ENCODE data around the gene SLC30A4. TPM values are rescaled to one million over a fixed set of nuclear protein-coding genes. Genes with fewer than 3 reads are reported as not detected.

Gene SLC30A4
- total RNA-seq, 3 donors from 2014 or later (not counting 1 experiment from before 2014, with no cell fraction given): 9.2 to 11.5 (median 9.5) TPM

GRCh38 chr15:45529613-45530012 is 7.1 kb upstream of the SLC30A4 start:
- Histone ChIP-seq H3K4me3 (ENCODE audit: low read length) (no peak overlapping the region), H3K9me3 (ENCODE audit: control insufficient read depth, insufficient read depth, low read length) (no peaks in the 10 kb centered on the region), H3K27ac (ENCODE audit: low read length) (no peak overlapping the region), H3K4me1 (ENCODE audit: control insufficient read depth, insufficient read depth, low read length) (no peaks in the 10 kb centered on the region), H3K27me3 (ENCODE audit: control insufficient read depth, insufficient read depth, low read length) (no peaks in the 10 kb centered on the region), H3K36me3 (ENCODE audit: control insufficient read depth, insufficient read depth, low read length) (no peaks in the 10 kb centered on the region)
- TF ChIP-seq, protein P1, sequence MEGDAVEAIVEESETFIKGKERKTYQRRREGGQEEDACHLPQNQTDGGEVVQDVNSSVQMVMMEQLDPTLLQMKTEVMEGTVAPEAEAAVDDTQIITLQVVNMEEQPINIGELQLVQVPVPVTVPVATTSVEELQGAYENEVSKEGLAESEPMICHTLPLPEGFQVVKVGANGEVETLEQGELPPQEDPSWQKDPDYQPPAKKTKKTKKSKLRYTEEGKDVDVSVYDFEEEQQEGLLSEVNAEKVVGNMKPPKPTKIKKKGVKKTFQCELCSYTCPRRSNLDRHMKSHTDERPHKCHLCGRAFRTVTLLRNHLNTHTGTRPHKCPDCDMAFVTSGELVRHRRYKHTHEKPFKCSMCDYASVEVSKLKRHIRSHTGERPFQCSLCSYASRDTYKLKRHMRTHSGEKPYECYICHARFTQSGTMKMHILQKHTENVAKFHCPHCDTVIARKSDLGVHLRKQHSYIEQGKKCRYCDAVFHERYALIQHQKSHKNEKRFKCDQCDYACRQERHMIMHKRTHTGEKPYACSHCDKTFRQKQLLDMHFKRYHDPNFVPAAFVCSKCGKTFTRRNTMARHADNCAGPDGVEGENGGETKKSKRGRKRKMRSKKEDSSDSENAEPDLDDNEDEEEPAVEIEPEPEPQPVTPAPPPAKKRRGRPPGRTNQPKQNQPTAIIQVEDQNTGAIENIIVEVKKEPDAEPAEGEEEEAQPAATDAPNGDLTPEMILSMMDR (IDR thresholded peaks at IDR 0.05): no peak
- DNase-seq: no peak
- no peaks in the 10 kb centered on the region for H3K4me1 Mint-ChIP-seq
- intact Hi-C loops (cut with micrococcal nuclease): no loop called here
- H3K4me3 Mint-ChIP-seq: no peak overlapping the region
- H3K36me3 Mint-ChIP-seq: no peaks in the 10 kb centered on the region
- ATAC-seq: no peak
- no peak overlapping the region for H3K27ac Mint-ChIP-seq
- WGBS (ENCODE audit: insufficient coverage): 76% methylated on average over 2 of the region's 3 CpGs
- peaks cover 8 to 10% of the 10 kb centered on the region in 2 donors for H3K27me3 Mint-ChIP-seq (ENCODE audit: low read depth in 2 of 2)
- no peaks in the 10 kb centered on the region for H3K9me3 Mint-ChIP-seq

DNA sequence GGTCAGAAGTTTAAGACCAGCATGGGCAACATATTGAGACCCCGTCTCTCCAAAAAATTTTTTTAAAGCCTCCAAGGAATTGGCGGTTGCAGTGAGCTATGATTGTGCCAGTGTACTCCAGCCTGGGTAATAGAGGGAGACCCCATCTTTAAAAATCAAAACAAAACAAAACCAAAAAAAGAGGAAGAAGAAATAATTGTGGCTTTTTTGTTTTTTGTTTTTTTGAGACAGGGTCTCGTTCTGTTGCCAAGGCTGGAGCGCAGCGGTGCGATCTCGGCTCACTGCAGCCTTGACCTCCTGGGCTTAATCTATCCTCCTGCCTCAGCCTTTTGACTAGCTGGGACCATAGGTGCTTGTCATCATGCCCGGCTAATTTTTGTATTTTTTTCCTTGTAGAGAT is 4.5 kb upstream of the SLC30A4 start:
- H3K27me3 ChIP-seq (ENCODE audit: control insufficient read depth, insufficient read depth, low read length): no peaks in the 10 kb centered on the region
- peaks cover 1 to 5% of the 10 kb centered on the region in 2 donors for H3K27me3 Mint-ChIP-seq (ENCODE audit: low read depth in 2 of 2)
- H3K9me3 Mint-ChIP-seq: no peaks in the 10 kb centered on the region
- H3K36me3 ChIP-seq (ENCODE audit: control insufficient read depth, insufficient read depth, low read length): no peaks in the 10 kb centered on the region
- peaks cover 5 to 7% of the 10 kb centered on the region in 2 donors for H3K4me1 Mint-ChIP-seq
- H3K9me3 ChIP-seq (ENCODE audit: control insufficient read depth, insufficient read depth, low read length): no peaks in the 10 kb centered on the region
- no peaks in the 10 kb centered on the region for H3K36me3 Mint-ChIP-seq
- intact Hi-C loops (cut with micrococcal nuclease): no loop called here
- TF ChIP-seq, protein P1 (IDR thresholded peaks at IDR 0.05): no peak
- no peak overlapping the region for H3K4me3 Mint-ChIP-seq
- no peak overlapping the region for H3K27ac ChIP-seq (ENCODE audit: low read length)
- H3K27ac Mint-ChIP-seq: no peak overlapping the region
- DNase-seq: no peak
- no peak overlapping the region for H3K4me3 ChIP-seq (ENCODE audit: low read length)
- 56% methylated on average over 7 of the region's 8 CpGs for WGBS (ENCODE audit: insufficient coverage)
- H3K4me1 ChIP-seq (ENCODE audit: control insufficient read depth, insufficient read depth, low read length): no peaks in the 10 kb centered on the region
- no peak for ATAC-seq

DNA sequence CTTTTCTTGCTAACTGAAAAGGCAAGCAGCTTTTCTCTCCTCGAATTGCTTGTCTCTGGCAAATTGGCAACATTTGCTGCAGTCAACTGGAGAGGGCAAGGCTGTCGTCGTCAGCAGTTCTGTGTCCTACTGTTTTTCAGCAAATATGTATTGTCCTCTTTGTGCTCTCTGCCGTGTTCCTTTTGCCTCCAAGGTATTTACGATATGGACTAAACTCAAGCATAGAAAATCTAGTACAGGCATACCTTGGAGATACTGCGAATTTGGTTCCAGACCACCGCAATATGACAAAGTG is 558 bp upstream of the SLC30A4 start:
- DNase-seq (no peak), ATAC-seq (no peak)
- Histone ChIP-seq H3K9me3 (ENCODE audit: control insufficient read depth, insufficient read depth, low read length) (no peaks in the 10 kb centered on the region), H3K27ac (ENCODE audit: low read length) (peak overlapping the region; percentile 35), H3K27me3 (ENCODE audit: control insufficient read depth, insufficient read depth, low read length) (no peaks in the 10 kb centered on the region), H3K4me3 (ENCODE audit: low read length) (peak overlapping the region; percentile 29), H3K4me1 (ENCODE audit: control insufficient read depth, insufficient read depth, low read length) (peaks cover 7% of the 10 kb centered on the region), H3K36me3 (ENCODE audit: control insufficient read depth, insufficient read depth, low read length) (no peaks in the 10 kb centered on the region)
- Mint-ChIP-seq H3K27me3 (ENCODE audit: low read depth in 2 of 2) (no peaks in the 10 kb centered on the region), H3K27ac (peak overlapping the region; percentile 82 to 90), H3K4me1 (peaks cover 36 to 37% of the 10 kb centered on the region in 2 donors), H3K36me3 (no peaks in the 10 kb centered on the region), H3K9me3 (no peaks in the 10 kb centered on the region), H3K4me3 (peak overlapping the region; percentile 93)
- TF ChIP-seq, protein P1 (IDR thresholded peaks at IDR 0.05): no peak
- 40% methylated on average over 7 of the region's 7 CpGs for WGBS (ENCODE audit: insufficient coverage)
- intact Hi-C loops (cut with micrococcal nuclease): no loop called here

DNA sequence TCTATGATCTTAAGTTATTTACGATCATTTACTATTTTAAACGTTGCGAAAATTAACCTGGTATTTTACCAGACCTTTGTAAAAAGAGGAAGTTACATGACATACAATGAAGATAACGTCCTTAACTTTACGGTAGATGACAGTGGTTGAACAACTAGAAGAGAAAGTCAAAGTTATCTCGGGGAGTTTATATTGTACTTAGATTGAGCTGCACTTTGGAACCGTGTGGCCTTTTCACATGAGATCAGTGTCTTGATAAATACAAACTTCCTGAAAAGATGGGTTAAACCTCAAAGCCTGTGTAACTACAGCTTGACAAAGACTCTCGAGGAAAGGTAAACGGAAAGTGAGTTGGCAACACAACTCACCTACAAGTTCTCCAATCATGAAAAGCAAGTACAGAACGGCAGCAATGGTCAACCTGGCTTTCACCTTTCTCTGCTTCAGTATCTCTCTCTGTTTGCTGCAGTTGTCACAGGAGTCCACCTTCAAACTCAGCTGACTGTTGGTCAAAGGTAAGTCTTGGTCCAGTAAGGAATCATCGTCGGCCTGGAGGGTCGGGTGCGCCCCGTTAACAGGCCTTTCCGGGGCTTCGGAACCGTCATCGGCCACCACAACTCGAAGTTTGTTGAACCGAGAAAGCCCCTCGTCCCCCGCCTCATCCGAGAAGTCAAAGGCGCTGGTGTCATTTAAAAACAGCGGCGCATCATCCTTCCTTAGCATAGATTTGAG is 793 bp downstream of the SLC30A4 start:
- Mint-ChIP-seq H3K9me3 (no peaks in the 10 kb centered on the region), H3K4me1 (peaks cover 40 to 41% of the 10 kb centered on the region in 2 donors), H3K36me3 (no peaks in the 10 kb centered on the region), H3K27me3 (ENCODE audit: low read depth in 2 of 2) (no peaks in the 10 kb centered on the region), H3K27ac (peak overlapping the region; percentile 84 to 90), H3K4me3 (peak overlapping the region; percentile 96)
- Histone ChIP-seq H3K36me3 (ENCODE audit: control insufficient read depth, insufficient read depth, low read length) (no peaks in the 10 kb centered on the region), H3K27ac (ENCODE audit: low read length) (peak overlapping the region; percentile 53), H3K4me3 (ENCODE audit: low read length) (peak overlapping the region; percentile 75), H3K27me3 (ENCODE audit: control insufficient read depth, insufficient read depth, low read length) (no peaks in the 10 kb centered on the region), H3K9me3 (ENCODE audit: control insufficient read depth, insufficient read depth, low read length) (no peaks in the 10 kb centered on the region), H3K4me1 (ENCODE audit: control insufficient read depth, insufficient read depth, low read length) (peaks cover 7% of the 10 kb centered on the region)
- intact Hi-C loops (cut with micrococcal nuclease): loop anchor here (1.0 kb wide), 1 partner anchor 93 kb away; no protein-coding TSS in a partner anchor
- DNase-seq: peak in 1 of 2 donors; percentile 41
- no peak for ATAC-seq
- TF ChIP-seq, protein P1 (IDR thresholded peaks at IDR 0.05): no peak
- WGBS (ENCODE audit: insufficient coverage): under 1% methylated on average over 25 of the region's 27 CpGs
